SK-N-MC (cell line): ENCODE measurements around the gene ALOX5AP.

Experiments used
- DNase-seq: peaks from one replicate; pipeline ENCODE4 v3.0.0-alpha.2; 2011; ENCODE audit warnings: low read depth, low spot score
- H3K27ac ChIP-seq: fragments of 200-600 bp; sonication (generic); 2 replicates; pipeline ENCODE4 v1.5.1; 2016; ENCODE audit warnings: mixed run types
- H3K36me3 ChIP-seq: fragments of 200-600 bp; sonication (generic); 2 replicates; pipeline ENCODE4 v1.6.1; 2017; ENCODE audit warnings: antibody characterized with exemption, low read length, mixed read lengths; ENCODE audit not compliant: insufficient read depth
- H3K4me3 ChIP-seq: fragments of 200-600 bp; sonication (generic); 2 replicates; pipeline ENCODE4 v1.5.1; 2016
- H3K9ac ChIP-seq: fragments of 200-600 bp; sonication (generic); 2 replicates; pipeline ENCODE4 v1.8.0; 2017; ENCODE audit warnings: mixed run types, mixed read lengths; ENCODE audit not compliant: insufficient read length
- H3K9me3 ChIP-seq: fragments of 200-600 bp; sonication (generic); 2 replicates; pipeline ENCODE4 v1.6.1; 2017; ENCODE audit warnings: low read depth, mild to moderate bottlenecking, antibody characterized with exemption, low read length, moderate library complexity, mixed read lengths
- EZH2 ChIP-seq: fragments of 200-600 bp; sonication (generic); IDR thresholded peaks from one replicate; pipeline ENCODE4 v1.6.1; 2017; ENCODE audit warnings: antibody characterized with exemption
- FOXP2 ChIP-seq: optimal IDR thresholded peaks from 2 replicates; pipeline ENCODE3; 2011; ENCODE audit warnings: mild to moderate bottlenecking, moderate library complexity; ENCODE audit not compliant: insufficient read depth; ENCODE audit errors: extremely low read length, control extremely low read depth
- POLR2AphosphoS5 ChIP-seq: IDR thresholded peaks from 2 replicates; pipeline ENCODE4 v1.6.1; 2012; ENCODE audit warnings: mild to moderate bottlenecking, low read depth, low read length, borderline replicate concordance

The ALOX5AP gene

DNA sequence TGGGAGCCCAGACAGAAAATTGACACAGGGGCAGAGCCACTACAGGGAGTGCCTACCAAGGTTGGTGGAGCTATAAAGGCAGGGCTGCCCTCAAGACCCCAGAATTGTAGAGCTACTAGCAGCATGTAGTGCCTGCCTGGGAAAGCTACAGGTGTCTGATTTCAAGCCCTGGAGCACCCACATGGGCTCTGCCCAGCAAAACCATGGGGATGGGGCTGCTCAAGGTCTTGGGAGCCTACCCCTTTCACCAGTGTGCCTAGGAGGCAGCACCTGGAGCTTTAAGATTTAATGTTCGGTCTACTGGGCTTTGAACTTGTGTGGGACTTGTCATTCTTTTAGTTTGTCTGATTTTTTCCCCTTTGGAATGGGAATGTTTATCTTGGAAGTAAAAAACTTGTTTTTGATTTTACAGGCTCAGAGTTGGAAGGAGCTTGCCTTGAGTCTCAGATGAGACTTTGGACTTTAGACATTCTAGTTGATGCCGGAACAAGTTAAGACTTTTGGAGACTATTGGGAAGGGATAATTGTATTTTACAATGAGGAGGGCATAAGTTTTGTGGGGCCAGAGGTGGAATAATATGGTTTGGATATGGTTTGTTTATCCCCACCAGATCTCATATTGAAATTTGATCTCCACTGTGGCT, 45.1 kb downstream of the ALOX5AP start:
- Histone ChIP-seq H3K36me3 (no peaks in the 10 kb centered on the region), H3K9me3 (no peaks in the 10 kb centered on the region), H3K4me3 (no peak overlapping the region), H3K9ac (no peak overlapping the region), H3K27ac (no peak overlapping the region)
- no peak for DNase-seq
- TF ChIP-seq POLR2AphosphoS5: no peak
- no peak for TF ChIP-seq FOXP2
- TF ChIP-seq EZH2: no peak

DNA sequence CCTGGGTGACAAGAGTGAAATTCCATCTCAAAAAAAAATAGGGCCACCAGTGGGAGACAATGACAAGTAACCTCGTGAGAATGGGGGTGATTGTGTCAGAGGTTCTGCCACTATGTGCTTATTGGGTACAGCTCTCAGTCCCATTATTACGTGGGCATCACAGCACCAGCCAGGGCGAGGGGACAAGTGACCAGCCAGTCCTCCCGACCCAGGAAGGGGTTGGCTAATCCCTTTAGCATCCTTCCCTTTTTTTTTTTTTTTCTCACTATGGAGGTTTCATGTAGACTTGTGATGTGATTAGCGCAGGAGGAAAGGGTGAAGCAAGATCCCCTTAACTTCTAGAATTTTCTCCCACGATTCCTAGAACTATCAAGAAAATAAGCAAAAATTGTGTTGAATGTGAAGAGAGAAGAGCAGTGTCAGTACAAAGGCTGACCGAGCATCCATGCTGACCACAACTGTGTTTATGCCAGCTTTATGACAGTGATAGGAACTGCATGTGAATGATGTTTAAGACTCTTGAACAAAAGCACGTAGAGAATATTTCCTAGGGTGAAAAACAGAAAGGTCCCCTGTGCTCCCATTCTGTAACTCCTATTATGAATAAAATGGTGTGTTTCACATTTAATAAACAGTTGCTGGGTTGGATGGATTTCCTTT, 50.0 kb downstream of the ALOX5AP start:
- TF ChIP-seq FOXP2 (no peak), EZH2 (no peak), POLR2AphosphoS5 (no peak)
- no peak overlapping the region for H3K9ac ChIP-seq

DNA sequence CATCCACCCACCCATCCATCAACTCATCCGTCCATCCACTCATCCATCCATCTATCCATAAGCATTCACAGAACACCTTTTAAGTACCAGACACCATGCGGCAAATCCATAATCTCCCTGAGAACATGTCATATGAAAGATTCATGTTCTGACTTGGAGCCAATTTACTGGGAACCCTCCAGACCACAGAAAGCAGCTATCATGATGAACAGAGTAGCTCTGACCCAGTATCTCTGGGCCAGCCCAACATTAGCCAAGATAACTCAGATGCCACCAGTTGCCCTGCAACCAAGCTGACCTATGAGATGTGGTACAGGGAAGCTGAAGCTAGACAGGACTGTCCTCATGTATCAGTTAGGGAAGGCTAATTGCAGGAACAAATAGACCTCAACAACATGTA, 51.3 kb downstream of the ALOX5AP start:
- Histone ChIP-seq H3K9ac (no peak overlapping the region), H3K27ac (no peak overlapping the region), H3K4me3 (no peak overlapping the region), H3K36me3 (no peaks in the 10 kb centered on the region), H3K9me3 (no peaks in the 10 kb centered on the region)
- DNase-seq: no peak
- TF ChIP-seq POLR2AphosphoS5: no peak

More for the DNA sequence above, 50.0 kb downstream of the ALOX5AP start:
- H3K27ac ChIP-seq: no peak overlapping the region
- H3K4me3 ChIP-seq: no peak overlapping the region
- no peak for DNase-seq
- H3K36me3 ChIP-seq: no peaks in the 10 kb centered on the region
- no peaks in the 10 kb centered on the region for H3K9me3 ChIP-seq

DNA sequence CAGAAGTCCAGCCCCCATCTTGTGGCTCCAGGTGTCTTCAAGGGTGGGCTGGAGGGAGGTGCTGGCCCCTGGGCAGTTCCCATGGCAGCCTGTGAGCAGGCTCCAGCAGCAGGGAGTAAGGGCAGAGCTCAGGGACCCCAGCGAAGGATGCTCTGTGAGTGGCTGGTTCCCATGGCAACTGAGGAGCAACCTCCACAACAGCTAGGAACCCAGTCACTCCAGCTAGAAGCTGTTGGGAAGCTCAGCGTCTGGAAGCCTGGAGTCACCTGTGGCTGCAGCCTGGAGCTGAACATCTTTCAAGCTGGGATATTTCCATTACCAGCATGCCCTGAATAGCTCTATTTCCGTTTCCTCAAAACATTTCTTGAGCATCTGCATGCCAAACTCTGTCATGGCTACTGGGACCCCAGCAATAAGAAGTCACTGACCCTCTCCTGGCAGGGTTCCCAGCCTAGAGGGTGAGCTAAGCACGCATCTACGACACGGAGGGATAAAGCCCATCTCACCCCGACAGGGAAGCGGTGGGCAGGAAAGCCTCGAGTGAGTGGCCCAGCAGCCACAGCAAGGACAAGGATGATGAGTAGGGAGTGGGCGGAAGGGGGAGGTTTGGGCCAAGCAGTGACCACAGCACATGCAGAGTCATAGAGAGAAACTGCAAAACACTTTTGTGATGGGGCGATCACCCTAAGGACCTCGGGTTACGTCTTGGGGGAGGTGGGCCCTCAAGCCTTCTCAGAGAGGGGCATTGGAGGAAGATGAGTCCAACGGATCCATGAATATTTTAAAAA, 52.6 kb downstream of the ALOX5AP start:
- Histone ChIP-seq H3K9me3 (no peaks in the 10 kb centered on the region), H3K27ac (no peak overlapping the region), H3K4me3 (no peak overlapping the region), H3K36me3 (no peaks in the 10 kb centered on the region), H3K9ac (no peak overlapping the region)
- TF ChIP-seq EZH2 (no peak), POLR2AphosphoS5 (no peak), FOXP2 (no peak)
- no peak for DNase-seq

DNA sequence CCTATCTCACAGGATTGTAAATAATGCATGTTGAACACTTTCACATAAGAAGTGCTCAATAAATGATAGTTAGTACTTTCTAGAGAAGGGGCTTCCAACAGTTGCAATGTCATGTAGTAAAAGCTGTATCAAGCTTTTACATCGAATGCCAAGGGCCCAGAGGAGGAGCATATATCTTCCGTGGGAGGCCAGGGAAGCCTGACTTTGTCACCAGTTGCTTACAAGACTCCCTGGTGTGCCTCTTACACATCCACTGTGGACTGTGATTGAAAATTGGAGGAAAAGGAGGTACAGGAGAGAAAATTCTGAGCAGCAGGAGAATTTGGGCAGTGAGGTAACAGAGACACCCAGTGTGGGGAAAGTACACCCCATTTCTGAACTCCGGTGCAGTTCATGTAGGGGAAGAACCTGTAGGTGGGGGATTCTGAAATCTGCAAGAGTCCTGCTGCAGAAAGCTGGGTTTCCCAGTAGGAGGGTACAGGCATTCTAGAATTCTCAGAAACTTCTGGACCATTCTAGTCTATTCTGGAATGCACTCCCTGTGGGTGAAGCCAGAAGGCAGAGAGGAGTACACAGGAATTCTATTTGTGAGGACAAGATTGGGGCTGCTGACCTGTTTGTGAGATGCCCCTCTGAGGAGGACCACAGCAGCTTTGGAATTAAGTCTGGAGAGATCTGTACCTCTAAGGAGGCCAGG, 54.0 kb downstream of the ALOX5AP start:
- no peak for DNase-seq
- Histone ChIP-seq H3K36me3 (no peaks in the 10 kb centered on the region), H3K27ac (no peak overlapping the region), H3K4me3 (no peak overlapping the region), H3K9me3 (no peaks in the 10 kb centered on the region), H3K9ac (no peak overlapping the region)
- no peak for TF ChIP-seq EZH2
- TF ChIP-seq FOXP2: no peak
- TF ChIP-seq POLR2AphosphoS5: no peak

DNA sequence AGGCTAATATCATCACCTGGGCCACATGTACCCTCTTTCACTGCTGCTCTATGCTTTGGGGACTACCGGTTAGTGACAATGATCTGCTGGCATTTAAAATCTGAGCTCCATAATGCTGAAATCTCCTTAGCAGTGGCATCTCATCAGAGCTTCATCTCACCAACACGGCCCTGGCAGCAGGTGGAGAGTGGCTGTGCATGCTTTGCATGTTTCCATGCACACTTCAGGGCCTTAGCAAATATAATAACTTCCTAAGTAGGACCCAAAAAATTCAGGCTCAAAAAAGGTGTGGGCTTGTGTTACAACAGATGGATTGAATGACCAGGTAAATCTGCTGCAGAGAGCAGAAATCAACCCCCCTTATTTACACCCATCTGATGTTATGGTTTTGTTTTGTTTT, 55.2 kb downstream of the ALOX5AP start:
- DNase-seq: no peak
- Histone ChIP-seq H3K4me3 (no peak overlapping the region), H3K9ac (no peak overlapping the region), H3K9me3 (no peaks in the 10 kb centered on the region), H3K36me3 (no peaks in the 10 kb centered on the region), H3K27ac (no peak overlapping the region)
- TF ChIP-seq EZH2: no peak
- TF ChIP-seq FOXP2: no peak
- TF ChIP-seq POLR2AphosphoS5: no peak

DNA sequence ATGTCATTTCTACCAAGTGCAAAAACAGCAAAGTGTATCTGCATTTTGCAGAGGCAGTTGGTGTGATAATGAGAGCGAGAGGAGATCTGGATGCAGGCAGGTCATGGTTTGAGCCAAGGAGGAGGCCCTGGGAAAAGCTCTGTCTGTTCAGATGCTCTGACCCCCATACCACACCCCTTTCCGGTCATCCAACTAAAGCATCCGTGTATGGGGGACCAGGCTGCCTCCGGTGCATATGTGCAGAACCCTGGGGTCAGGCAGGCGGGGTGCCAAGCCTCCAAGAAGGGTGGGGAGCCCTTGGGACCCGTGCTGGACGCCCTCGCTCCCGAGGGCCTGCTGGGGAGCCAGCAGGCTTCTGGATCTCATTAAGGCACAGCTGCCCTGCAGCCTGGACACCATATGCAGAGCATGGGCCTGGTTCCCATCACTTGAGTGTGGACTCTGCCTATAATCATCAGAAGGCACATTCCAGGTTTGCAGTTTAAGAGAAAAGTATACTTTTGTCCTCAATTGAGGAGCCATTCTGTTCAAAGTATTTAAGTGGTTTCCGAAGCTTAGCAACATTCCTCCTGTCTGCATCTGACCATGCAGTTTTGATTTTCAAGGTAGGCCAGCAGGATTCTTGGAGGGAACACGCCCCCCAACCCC, 56.1 kb downstream of the ALOX5AP start:
- DNase-seq: no peak
- no peak overlapping the region for H3K27ac ChIP-seq
- TF ChIP-seq POLR2AphosphoS5 (no peak), FOXP2 (no peak)

More for the DNA sequence above, 56.1 kb downstream of the ALOX5AP start:
- H3K4me3 ChIP-seq: no peak overlapping the region
- no peak overlapping the region for H3K9ac ChIP-seq
- H3K36me3 ChIP-seq: no peaks in the 10 kb centered on the region
- no peaks in the 10 kb centered on the region for H3K9me3 ChIP-seq
